Prostate gland (tissue), 2 donors: ENCODE data around the gene OSBPL9. TPM values are rescaled to one million over a fixed set of nuclear protein-coding genes. Genes with fewer than 3 reads are reported as not detected.

ENCODE experiments used
- DNase-seq: peaks from one replicate; pipeline ENCODE4 v3.0.0-alpha.2; 2019; ENCODE audit warnings: low spot score
- H3K27ac ChIP-seq, 2 donors: fragments of 200-600 bp; sonication (generic); 2 replicates each; pipeline ENCODE4 v1.5.1; 2017 to 2019
- H3K27me3 ChIP-seq: fragments of 200-600 bp; sonication (generic); replicated peaks from 2 replicates; pipeline ENCODE4 v1.5.1; 2019; ENCODE audit not compliant: insufficient read depth
- H3K36me3 ChIP-seq, 2 donors: fragments of 200-600 bp; sonication (generic); 1 replicate in 1 of 2; 2 replicates in 1 of 2; pipeline versions ENCODE4 v1.5.1 to v1.8.1; 2017 to 2019
- H3K4me1 ChIP-seq: fragments of 200-600 bp; sonication (generic); replicated peaks from 2 replicates; pipeline ENCODE4 v1.5.1; 2019
- H3K4me3 ChIP-seq, 2 donors: fragments of 200-600 bp; sonication (generic); 2 replicates each; pipeline ENCODE4 v1.5.1; 2017 to 2019
- H3K9me3 ChIP-seq: fragments of 200-600 bp; sonication (generic); 2 replicates; pipeline ENCODE4 v1.5.1; 2017
- POLR2A ChIP-seq: fragments of 450-650 bp; IDR thresholded peaks from one replicate; pipeline ENCODE4 v1.6.1; 2016; ENCODE audit warnings: antibody characterized with exemption, mild to moderate bottlenecking
- POLR2AphosphoS5 ChIP-seq: sonication (generic); formaldehyde crosslinking; IDR thresholded peaks from one replicate; pipeline ENCODE4 v1.6.1; 2017; ENCODE audit warnings: antibody characterized with exemption
- WGBS: methylation state at CpG from one replicate; pipeline ENCODE4 v1.1.5; 2018; 5-methylcytosine and 5-hydroxymethylcytosine counted together
- intact Hi-C: fragments of 100-400 bp; cut with DNase I; formaldehyde crosslinking; loops from one replicate; pipeline ENCODE4 v1.14.2; 2022
- total RNA-seq, 2 donors: library from RNA; depleted of rRNA; stranded (reverse); fragments of >200 nt; gene quantifications; one replicate each; pipeline ENCODE4 v1.1.0, GENCODE V29; 2016
- TF ChIP-seq, protein P1 (sequence below), 4 experiments: fragments of 200-600 bp in 2 of 4; fragments of 450-650 bp in 2 of 4; sonication (generic) in 2 of 4; IDR thresholded peaks; 1 replicate in 3 of 4; 2 replicates in 1 of 4; pipeline ENCODE4 v1.5.1; 2016 to 2019; ENCODE audit warnings: antibody characterized with exemption in 4 of 4, mild to moderate bottlenecking in 2 of 4, moderate library complexity in 2 of 4

Gene OSBPL9
- total RNA-seq, 2 donors from 2014 or later: 93.6 to 104 TPM

GRCh38 chr1:51675177-51675780, 58.4 kb downstream of the OSBPL9 start:
- H3K36me3 ChIP-seq: no peaks in the 10 kb centered on the region
- intact Hi-C loops: no loop called here

DNA sequence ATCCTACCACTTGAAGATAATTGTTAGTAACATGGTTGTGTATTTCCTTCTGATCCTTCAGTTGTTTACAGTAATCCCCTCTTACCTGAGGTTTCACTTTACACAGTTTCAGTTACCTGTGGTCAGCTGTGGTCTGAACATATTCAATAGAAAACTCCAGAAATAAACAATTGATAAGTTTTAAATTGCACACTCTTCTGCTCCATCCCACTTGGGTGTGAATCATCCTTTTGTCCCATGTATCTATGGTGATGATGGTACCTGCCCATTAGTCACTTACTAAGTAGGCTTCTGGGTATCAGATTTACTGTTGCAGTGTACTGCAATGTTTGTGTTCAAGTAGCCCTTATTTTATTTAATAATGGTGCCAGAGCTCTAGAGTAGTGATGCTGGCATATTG, 62.5 kb downstream of the OSBPL9 start:
- no peak for DNase-seq
- intact Hi-C loops: no loop called here
- Histone ChIP-seq H3K27ac (no peak overlapping the region), H3K36me3 (no peaks in the 10 kb centered on the region), H3K4me3 (no peak overlapping the region), H3K9me3 (no peaks in the 10 kb centered on the region), H3K4me1 (no peaks in the 10 kb centered on the region), H3K27me3 (no peaks in the 10 kb centered on the region)
- TF ChIP-seq POLR2A (no peak), POLR2AphosphoS5 (no peak)
- TF ChIP-seq, protein P1, sequence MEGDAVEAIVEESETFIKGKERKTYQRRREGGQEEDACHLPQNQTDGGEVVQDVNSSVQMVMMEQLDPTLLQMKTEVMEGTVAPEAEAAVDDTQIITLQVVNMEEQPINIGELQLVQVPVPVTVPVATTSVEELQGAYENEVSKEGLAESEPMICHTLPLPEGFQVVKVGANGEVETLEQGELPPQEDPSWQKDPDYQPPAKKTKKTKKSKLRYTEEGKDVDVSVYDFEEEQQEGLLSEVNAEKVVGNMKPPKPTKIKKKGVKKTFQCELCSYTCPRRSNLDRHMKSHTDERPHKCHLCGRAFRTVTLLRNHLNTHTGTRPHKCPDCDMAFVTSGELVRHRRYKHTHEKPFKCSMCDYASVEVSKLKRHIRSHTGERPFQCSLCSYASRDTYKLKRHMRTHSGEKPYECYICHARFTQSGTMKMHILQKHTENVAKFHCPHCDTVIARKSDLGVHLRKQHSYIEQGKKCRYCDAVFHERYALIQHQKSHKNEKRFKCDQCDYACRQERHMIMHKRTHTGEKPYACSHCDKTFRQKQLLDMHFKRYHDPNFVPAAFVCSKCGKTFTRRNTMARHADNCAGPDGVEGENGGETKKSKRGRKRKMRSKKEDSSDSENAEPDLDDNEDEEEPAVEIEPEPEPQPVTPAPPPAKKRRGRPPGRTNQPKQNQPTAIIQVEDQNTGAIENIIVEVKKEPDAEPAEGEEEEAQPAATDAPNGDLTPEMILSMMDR (IDR thresholded peaks at IDR 0.05): no peak

More at GRCh38 chr1:51675177-51675780, 58.4 kb downstream of the OSBPL9 start:
- 90% methylated on average over 2 of the region's 2 CpGs for WGBS
- DNase-seq: no peak
- Histone ChIP-seq H3K4me1 (no peaks in the 10 kb centered on the region), H3K27ac (no peak overlapping the region), H3K4me3 (no peak overlapping the region), H3K27me3 (no peaks in the 10 kb centered on the region), H3K9me3 (no peaks in the 10 kb centered on the region)
- TF ChIP-seq, protein P1 (IDR thresholded peaks at IDR 0.05): no peak
- no peak for TF ChIP-seq POLR2AphosphoS5
- TF ChIP-seq POLR2A: no peak

DNA sequence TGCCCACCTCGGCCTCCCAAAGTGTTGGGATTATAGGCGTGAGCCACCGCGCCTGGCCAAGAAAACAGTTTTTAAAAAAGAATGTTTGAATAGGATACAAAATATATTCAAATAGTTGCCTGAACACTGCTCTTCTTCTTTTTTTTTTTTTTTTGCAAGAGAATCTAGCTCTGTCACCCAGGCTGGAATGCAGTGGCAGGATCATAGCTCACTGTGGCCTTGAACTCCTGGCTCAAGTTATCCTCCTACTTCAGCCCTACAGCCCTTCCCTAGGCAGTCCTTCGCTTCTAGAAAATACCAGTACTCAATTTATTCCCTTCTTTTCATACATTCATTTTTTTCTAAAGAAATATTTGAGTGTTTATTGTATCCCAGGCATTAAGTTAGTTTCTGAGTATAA, 67.9 kb downstream of the OSBPL9 start:
- H3K27me3 ChIP-seq: no peaks in the 10 kb centered on the region
- no peak for DNase-seq
- 98% methylated on average over 5 of the region's 5 CpGs for WGBS
- no peaks in the 10 kb centered on the region for H3K4me1 ChIP-seq
- H3K27ac ChIP-seq: no peak overlapping the region
- no peaks in the 10 kb centered on the region for H3K9me3 ChIP-seq
- TF ChIP-seq POLR2A: no peak
- TF ChIP-seq, protein P1 (IDR thresholded peaks at IDR 0.05): no peak
- no peak for TF ChIP-seq POLR2AphosphoS5
- intact Hi-C loops: no loop called here
- no peak overlapping the region for H3K4me3 ChIP-seq
- no peaks in the 10 kb centered on the region for H3K36me3 ChIP-seq

DNA sequence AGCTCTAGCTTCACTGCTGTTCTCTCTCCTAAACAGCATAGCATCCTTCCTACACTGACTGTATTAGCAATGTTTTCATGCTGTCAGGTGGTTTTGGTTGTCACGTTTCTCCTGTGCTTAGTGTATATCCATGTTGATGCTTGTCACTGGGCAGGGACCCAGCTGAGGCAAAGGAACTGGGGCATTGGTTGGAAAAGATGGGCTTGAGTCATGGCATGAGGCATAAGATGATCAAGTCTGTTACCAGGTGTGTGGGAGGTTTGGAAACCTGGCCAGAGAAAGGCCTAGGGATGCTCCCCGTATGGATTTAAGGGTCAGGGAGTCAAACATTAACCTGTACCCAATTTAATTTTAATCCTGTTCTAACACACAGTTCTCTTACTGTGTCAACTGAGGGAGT, 69.6 kb downstream of the OSBPL9 start:
- intact Hi-C loops: no loop called here
- TF ChIP-seq POLR2A (no peak), POLR2AphosphoS5 (no peak)
- TF ChIP-seq, protein P1 (IDR thresholded peaks at IDR 0.05): no peak
- no peaks in the 10 kb centered on the region for H3K36me3 ChIP-seq
- no peak for DNase-seq
- no peaks in the 10 kb centered on the region for H3K27me3 ChIP-seq
- H3K9me3 ChIP-seq: no peaks in the 10 kb centered on the region
- 41% methylated on average over 2 of the region's 2 CpGs for WGBS
- H3K27ac ChIP-seq: no peak overlapping the region
- no peak overlapping the region for H3K4me3 ChIP-seq
- no peaks in the 10 kb centered on the region for H3K4me1 ChIP-seq

- no peak overlapping the region for H3K4me3 ChIP-seq
- no peaks in the 10 kb centered on the region for H3K36me3 ChIP-seq
- no peaks in the 10 kb centered on the region for H3K27me3 ChIP-seq
- no peak for TF ChIP-seq POLR2A
- TF ChIP-seq, protein P1 (IDR thresholded peaks at IDR 0.05): no peak
- TF ChIP-seq POLR2AphosphoS5: no peak
- no peaks in the 10 kb centered on the region for H3K9me3 ChIP-seq
- H3K4me1 ChIP-seq: no peaks in the 10 kb centered on the region
- no peak overlapping the region for H3K27ac ChIP-seq
- no peak for DNase-seq
- intact Hi-C loops: no loop called here
These were observed 72.2 kb downstream of the OSBPL9 start for GRCh38 chr1:51689075-51689440.
